ENCODE data around the gene PPM1H.
"Not testable (repeated sequence)": the region's sequence is repeated elsewhere in the genome, so short reads cannot be mapped to it uniquely, and the experiment has no call there.

PPM1H gene

DNA sequence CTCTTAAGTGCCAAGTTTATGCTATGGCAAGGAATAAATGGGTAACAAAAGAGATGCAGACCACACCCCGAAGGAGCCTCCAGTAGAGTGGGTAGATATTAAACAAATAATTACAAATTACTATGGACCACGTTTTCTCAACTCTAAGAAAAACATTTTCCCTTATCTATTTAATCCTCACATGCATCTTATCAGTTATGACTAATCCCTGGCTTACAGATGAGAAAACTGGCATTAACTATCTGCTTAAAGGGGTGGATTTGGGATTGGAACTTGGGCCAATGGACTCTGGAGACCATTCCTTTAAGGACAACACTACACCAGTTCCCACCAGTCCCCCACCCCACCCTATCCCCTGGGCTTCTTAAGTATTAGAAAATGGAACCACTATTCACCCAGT, 26.3 kb downstream of the PPM1H start:
- no peak for DNase-seq

DNA sequence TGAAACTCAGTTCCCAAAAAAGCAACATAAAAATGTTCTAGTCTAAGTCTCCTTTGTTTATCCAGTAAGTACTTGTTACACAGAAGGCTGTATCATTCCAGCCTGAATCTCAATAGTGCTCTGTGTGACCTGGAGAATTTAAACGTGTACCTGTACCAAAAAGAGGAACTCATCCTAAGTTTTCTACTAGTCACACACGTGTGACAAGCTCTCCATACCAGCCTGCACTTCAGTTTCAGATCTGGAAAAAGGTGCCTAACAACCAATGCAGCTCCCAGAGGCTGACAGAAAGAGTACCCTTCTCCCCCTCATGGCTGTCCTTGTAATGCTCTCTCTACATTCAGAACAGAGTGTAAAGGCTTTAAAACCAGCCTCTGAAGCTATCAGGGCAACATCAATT, 27.4 kb downstream of the PPM1H start:
- no peak for DNase-seq

DNA sequence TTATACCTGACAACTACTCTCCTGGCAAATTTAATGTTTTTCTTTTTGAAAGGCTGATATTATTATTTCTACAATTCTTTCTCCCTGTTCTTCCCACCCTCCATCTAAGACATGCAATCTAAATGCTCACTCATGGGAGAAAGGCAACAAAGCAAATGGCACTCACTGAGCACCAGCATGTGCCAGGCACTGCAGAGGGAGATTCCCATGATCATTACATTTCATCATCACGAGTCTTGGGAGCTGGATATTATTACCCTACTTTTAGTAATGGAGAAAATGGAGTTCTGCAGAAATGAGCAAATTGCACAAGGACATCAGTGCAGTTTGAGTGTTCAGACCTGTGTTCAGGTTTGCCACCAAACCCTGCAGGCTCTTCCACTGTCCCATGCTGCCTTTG, 27.9 kb downstream of the PPM1H start:
- no peak for DNase-seq

DNA sequence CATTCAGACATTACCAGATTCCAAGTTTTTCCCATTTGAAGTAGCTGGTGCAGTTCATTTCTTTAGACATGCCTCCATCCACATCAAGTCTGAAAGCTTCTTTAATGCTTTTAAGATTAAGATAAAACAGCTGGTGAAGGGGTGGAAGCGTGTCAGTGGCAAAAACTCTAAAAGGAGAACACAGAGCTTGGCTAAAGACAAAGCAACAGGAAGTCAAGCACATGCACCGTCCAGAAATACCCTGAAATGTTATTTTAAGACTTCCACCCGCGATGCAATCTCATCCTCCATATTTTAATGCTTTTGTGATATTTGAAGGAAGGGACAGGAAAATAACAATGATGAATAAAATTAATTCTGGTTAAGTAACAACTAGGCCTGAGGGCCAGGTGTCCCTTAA, 31.8 kb downstream of the PPM1H start:
- no peak for DNase-seq

DNA sequence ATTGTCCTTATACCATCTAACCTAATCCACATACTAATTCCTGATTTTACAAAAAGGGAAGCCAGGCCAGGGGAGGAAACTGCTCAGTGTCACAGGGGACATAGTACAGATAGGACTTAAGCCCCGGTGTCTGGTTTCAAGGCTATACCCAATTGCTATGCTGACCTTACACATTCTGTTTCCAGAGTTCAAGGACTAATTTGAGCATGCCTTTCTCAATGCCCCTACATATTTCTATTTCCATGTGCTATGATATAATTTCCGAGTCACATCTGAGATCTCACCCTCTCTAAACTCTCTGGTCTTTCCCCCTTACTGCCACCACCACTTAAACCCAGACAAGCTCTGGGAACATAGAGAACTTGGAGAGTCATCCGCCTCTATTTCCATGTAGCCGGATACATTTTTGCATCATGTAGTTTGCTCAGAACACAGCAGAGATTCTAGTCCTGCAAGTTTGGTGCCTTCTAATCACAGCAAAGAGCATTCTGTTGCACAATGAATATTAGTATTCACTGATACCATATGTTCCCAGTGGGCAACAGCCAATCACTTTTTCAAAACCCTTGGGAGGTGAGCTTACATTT, 34.2 kb downstream of the PPM1H start:
- DNase-seq: no peak

DNA sequence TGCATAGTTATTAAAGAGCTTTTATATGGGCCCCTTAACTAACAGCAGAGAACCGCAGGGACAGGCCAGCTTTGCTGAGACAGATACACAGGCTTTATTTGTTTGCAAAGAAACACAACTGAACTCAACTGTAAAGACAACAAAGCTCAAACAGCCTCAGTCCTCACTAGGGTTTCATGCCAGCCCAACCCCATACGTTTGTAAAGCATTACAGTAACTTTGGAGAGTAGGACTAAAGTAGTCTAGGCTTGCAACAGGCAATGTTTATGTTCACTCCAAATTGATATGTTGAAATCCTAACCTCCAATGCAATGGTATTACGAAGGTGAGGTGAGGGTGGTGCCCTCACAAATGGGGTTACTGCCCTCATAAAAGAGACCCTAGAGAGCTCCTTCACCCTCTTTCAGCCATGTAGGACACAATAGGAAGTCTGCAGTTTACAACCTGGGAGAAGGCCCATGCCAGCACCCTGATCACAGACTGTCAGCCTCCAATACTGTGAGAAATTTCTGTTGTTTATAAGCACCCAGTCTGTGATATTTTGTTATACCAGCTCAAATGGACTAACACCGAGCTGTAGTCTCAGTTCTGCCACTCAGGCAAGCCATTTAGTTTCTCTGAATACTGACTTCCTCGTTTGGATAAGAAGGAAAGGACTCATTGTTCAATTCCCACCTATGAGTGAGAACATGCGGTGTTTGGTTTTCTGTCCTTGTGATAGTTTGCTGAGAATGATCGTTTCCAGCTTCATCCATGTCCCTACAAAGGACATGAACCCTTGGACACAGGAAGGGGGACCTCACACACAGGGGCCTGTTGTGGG, 35.2 kb downstream of the PPM1H start:
- no peak for DNase-seq

DNA sequence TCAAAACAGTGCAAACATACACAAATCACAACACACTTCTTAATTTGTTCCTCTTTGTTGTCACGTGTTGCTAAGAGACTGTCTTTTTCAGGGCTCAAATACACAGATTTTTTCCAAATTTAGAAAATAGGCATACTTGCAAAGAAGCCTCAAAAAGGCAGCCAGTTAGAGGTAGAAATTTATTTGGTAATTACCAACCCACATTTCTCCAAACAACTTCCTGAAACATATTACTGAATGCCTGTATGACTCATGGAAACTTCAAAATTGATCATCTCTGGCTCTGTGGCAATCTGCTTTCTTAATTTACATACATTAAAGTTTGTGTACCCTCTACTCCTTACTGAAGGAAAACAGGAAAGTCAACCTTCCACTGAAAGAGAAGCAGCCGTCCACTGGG, 36.4 kb downstream of the PPM1H start:
- DNase-seq: no peak

DNA sequence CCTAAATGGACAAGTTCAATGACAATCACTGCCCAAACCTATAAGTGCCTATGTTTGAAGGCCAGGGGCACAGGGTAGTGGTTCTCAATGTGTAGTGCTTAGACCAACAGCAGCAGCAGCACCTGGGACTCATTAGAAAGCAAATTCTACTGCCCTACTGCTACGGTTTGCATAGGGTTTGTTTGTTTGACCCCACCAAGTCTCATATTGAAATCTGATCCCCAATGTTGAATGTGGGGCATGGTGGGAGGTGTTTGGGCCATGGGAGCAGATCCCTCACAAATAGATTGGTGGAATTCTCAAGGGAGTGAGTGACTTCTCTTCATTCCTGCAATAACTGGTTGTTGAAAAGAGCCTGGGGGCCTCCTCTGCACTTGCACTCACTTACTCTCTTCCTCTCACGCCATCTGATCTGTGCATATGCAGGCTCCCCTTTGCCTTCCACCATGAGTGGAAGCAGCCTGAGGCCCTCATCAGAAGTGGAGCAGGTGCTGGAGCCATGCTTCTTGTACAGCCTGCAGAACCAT, 39.5 kb downstream of the PPM1H start:
- DNase-seq: no peak

DNA sequence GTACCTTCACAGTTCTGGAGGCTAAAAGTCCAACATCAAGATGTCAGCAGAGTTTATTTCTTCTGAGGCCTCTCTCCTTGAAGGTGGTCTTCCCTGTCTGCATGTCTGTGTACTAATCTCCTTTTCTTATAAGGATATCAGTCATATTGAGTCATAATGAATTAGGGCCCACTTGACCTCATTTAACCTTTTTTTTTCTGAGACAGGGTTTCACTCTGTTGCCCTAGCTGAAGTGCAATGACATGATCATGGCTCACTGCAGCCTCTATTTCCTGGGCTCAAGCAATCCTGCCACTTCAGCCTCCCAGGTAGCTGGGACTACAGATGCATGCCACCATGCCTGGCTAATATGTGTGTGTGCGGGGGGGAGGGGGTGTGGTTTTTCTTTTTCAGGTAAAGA, 41.7 kb downstream of the PPM1H start:
- DNase-seq: no peak

DNA sequence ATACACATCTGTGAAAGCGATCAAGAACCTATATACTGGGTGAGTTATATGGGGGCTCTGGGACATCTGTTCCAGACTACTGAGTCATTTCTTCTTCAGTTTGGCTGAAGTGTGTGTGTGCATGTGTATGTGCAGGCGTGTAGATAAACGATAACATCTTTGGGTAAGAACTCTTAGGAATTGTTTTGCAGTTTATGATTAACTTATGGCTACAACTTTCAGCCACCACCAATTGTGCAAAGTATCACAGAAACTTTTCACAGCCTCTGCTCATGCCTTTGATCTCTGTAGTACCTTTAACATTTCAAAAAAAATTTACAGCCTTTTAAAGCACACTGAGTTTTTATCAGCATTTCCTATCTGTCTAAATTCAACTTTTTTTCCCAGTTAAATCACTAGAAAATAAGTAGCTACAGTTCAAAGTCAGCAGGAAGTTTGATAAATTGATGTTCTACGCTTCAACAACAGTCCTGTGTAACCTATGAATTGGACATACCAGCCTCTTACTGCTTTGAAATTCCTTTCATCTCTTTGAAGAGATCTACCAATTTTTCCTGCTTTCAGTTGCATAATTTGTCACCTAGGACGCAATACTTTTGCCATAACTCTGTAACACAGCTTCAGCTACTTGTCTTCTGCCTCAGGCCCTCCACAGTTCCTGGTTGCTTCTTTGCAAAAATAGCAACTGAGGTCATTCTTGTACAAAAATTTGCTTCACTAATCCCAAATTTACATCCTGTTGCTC, 43.0 kb downstream of the PPM1H start:
- DNase-seq: no peak

DNA sequence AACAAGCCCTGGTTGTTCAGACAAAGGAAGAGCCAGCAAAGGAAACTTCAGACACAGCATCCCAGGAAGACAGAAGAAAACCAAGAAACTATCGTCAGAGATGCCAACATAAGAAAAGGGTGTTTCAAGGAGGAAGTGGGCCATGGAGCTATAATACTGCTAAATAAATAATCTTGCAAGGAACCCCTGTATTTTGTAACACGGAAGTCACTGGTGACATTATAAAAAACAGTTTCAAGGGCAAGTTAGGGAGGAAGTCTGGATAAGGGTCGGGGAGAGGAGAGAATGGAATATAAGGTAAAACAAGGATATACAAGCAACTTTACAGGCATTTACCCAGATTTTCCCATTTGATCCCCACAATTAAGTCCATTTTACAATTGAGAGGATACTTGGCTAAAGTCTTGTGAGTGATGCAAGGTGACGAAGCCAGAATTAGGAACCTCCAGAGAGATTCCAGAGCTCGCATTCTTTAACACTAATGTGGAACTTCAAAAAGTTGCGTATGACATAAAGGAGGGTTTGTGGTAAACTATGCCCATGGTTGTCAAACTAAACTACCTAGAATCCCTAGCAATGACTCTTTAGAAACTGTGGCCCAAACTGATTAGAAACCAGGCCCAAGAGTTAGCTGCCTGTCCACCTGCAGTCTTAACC, 46.4 kb downstream of the PPM1H start:
- DNase-seq: no peak

DNA sequence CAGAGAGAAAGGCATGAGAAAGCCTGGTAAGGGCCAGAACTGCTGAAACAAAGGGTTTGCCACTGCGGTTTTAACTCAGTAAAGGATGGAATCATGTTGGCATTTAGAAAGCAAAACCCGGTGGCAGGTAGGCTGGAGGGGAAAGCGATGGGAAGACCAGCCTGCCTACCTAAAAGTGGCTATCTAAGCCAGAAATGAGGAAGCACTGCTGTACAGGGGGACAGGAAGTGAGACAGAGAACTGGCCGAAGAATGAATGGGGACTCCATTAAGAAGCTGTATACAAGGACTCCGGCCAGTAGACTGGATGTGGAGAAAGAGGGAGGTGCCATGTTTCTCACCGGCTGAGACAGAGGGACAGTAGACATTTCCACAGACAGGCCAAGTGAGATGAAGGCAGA, 48.2 kb downstream of the PPM1H start:
- DNase-seq: no peak

DNA sequence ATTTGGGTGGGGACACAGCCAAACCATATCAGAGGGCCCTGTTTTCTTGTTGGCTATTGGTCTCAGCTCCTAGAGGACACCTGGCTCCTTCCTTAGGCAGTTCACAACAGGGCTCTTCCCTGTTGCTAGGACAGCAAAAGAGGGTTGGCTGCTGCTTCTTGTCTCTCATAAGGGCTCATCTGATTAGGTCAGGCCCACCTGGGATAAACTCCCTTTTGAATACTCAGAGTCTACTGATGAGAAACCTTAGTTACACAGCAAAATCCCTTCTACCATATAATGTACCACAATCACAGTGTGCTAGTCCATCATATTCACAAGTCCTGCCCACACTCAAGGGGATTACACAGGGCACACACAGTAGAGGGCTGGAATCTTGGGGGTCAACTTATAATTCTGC, 49.7 kb downstream of the PPM1H start:
- DNase-seq: no peak

DNA sequence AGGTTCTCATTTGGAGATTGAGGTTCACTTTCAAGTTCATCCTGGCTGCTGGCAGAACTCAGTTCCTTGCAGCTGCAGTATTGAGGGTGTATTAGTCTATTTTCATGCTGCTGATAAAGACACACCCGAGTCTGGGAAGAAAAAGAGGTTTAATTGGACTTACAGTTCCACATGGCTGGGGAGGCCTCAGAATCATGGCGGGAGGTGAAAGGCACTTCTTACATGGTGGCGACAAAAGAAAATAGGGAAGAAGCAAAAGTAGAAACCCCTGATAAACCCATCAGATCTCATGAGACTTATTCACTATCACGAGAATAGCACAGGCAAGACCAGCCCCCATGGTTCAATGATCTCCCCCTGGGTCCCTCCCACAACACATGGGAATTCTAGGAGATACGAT, 50.1 kb downstream of the PPM1H start:
- DNase-seq: not testable (repeated sequence)

DNA sequence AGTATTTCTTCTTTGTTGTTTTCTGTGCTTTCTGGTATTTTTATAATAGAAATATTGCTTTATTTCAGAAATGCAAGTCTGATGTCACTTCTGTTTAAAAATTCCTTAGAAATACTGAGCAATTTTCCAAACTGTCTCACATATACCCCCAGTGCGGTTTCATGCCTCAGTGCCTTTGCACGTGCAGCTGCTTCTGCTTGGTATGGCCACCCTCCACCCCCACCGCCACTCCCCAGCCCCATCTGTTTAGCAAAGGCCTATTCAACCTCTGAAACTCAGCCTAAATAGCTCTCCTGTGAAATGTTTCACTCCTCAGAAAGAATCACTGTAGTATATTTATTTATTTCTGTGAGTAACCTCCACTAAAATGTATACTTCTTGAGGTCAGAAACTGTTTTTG, 52.3 kb downstream of the PPM1H start:
- no peak for DNase-seq

DNA sequence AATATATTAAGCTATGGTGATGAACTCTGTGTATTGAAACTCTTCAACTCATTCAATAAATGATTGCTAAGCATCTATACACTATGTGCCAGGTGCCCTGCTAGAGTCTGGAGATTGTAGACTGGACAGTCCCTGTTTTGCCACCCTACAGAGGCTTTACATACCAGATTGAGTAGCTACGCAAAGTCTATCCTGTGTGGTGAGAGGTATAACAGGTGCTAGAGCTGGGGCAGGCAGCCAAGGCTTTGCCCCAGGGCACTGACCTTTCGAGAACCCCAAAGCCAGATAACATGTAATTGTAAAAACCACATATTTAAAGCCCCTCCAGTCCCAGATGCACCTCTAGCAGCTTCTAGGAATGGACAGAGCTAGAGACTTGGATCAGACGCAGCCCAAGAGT, 52.8 kb downstream of the PPM1H start:
- DNase-seq: no peak

DNA sequence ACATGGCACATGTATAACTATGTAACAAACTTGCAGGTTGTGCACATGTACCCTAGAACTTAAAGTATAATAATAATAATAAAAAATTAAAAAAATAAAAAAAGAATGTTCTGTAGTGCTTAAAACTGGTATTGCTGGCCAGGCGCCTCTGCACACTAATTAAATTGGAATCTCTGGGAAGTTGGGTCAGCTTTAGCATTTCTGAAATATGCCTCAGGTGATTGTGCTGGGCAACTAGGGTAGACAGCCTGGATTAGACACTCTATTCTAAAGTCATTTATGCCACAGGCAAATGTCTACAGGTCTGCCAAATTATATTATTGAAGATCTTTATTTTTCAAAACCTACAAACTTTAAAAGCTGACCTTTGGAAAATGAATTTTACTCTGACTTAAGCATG, 55.3 kb downstream of the PPM1H start:
- no peak for DNase-seq

DNA sequence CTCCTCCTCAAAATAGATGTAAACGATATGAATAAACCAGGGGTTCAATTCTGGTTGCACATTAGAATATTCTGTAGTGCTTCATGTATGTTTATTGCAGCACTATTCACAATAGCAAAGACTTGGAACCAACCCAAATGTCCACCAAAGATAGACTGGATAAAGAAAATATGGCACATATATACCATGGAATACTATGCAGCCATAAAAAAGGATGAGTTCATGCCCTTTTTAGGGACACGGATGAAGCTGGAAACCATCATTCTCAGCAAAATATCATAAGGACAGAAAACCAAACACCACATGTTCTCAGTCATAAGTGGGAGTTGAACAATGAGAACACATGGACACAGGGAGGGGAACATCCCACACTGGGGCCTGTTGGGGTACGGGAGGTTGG, 55.7 kb downstream of the PPM1H start:
- not testable (repeated sequence) for DNase-seq

DNA sequence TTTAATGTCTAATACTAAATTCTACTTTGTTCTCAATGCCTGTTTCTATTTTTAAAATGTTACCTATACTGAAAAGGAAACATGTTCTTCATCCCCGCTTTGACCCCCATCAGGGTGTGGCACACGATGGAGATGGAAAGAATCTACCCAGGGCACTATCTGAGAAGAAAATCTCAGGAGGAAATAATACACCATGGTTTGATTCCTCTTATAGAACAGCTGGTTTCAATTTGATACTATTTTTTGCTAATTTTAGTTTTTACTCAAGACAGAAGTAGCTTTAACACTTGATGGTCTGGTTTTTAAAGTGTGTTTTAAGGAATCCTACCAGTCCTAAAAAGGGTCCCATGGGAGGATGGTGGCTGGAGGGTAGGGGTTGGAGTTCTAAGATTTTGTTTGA, 56.7 kb downstream of the PPM1H start:
- no peak for DNase-seq

DNA sequence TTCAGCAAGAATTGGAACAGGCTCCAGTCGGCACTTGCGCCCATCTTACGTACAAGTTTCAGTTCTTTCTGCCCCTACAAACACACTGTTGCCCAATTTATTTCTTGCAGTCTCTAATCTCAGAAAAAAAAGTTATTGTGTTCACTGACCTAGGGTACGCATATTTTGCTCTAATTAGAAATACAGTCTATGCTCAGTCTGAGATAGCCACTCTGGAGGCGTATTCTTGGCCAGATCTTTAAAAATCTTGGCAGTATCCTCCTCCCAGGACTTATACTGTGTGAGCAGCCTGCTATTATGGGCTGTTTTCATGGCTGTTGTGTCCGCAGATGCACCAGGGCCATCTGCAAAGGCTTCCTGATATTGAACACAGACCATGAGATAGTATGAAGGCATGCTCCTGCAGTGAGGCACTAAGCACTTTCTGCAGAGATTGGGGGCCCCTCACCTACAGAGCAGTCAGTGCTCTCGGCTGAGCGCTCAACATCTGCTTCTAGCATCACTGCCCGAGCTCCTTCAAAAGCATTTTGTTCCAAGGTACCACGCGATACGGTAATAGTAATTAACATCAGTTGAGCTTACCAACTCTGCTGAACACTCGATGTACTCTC, 57.9 kb downstream of the PPM1H start:
- DNase-seq: no peak

DNA sequence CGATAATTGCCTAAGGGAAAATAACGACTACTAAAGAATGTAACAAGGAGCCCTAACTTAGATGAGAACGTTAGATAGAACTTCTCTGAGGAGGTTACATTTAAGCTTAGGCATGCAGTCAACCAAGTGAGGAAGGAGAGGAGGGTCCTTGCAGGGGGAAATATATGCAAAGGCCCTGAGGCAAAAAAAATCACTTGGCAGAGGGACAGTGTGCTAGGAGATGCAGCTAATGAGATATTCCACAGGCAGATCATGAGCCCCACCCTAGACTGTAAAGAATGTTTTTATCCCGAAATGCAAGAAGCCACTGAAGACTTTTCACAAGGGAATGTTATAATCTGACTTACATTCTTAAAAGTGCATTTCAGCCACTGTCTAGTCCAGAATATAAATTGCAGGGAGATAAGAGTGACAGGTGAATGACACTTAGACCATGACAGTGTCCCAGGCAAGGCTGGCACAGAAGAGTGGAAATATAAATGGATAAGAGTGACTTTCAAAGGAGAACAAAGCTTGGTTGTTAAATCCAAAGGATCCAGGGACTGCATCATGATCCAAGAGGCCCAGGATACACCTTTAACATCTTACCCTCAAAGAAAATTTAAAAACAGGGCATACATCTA, 61.0 kb downstream of the PPM1H start:
- no peak for DNase-seq

DNA sequence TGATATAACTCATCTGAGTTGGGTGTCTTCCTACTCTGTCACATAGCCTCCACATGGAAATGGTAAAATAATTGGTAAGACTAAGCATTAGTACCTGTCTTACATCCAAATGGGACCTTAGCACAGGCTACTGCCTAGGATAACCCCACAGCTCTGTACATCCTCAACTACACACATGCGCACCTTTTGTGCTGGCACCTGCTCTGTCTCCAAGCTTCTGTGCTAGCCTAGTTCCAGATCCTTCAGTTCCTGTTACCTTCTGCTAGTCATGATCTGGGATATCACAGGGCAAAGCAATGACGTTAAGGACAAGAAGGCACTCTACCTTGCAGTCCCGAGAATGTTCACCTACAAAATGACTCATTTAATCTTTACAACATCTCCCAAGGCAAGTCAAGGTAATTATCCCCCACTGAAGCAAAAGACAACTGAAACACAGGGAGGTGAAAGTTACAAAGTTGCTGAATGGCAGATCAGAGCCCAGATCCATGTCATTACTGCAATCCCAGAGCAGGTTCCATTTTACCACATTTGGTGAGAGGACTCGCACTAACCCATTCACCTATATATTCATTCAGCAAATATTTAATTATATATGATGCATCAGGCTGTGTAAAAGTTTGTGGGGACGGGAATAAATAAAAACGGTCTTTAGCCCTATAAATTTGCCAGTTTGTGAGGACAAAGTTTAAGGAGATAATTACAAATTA, 61.7 kb downstream of the PPM1H start:
- DNase-seq: no peak
